Daoy (cell line): ENCODE measurements around the gene RPAP3. TPM values are rescaled to one million over a fixed set of nuclear protein-coding genes. Genes with fewer than 3 reads are reported as not detected.

Experiments
- total RNA-seq: library from RNA; depleted of rRNA; stranded (reverse); fragments of >200 nt; shearing (Covaris generic); gene quantifications from 2 replicates; pipeline ENCODE4 v1.2.3, GENCODE V29; 2014; rRNA removed

RPAP3 gene
- total RNA-seq, 1 experiment from 2014 or later: 58.5 TPM

Other genes with a start within 250 kb of the RPAP3 start
- gene ENDOU, start 19.5 kb upstream of the RPAP3 start, total RNA-seq: 0.11 TPM in 1 of 2 replicates, not detected in the other
- gene RAPGEF3, start 52.9 kb upstream of the RPAP3 start, total RNA-seq: 0.83 and 1.4 TPM in 2 replicates
- 2.3 and 4.6 TPM in 2 replicates for gene SLC48A1, start 67.2 kb upstream of the RPAP3 start, total RNA-seq
- gene HDAC7, start 113.9 kb upstream of the RPAP3 start, total RNA-seq: 19.3 and 20.6 TPM in 2 replicates
- gene VDR, start 199.0 kb upstream of the RPAP3 start, total RNA-seq: 10.1 and 12.1 TPM in 2 replicates